ENCODE measurements around the gene CDC25B.

CDC25B gene

DNA sequence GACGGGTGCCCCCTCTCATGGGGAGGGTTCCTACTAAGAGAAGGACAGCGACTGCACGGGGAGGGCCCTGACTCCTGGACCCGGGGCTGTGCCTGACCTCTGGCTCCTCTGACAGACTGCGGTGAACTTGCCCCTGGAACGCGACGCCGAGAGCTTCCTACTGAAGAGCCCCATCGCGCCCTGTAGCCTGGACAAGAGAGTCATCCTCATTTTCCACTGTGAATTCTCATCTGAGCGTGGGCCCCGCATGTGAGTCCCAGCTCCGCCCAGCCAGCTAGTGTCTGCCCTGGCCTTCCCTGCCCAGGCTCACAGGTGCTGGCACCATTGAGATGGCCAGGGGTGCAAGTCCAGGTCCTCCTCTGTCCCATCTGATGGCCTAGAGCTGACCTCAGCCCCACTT is 7.2 kb downstream of the CDC25B start:
- DNase-seq (ENCODE audit: low read depth, low spot score), result no peak

- DNase-seq (ENCODE audit: low read depth, low spot score), result no peak
Measured at GRCh38 chr20:3803854-3804253, 7.7 kb downstream of the CDC25B start.

DNA sequence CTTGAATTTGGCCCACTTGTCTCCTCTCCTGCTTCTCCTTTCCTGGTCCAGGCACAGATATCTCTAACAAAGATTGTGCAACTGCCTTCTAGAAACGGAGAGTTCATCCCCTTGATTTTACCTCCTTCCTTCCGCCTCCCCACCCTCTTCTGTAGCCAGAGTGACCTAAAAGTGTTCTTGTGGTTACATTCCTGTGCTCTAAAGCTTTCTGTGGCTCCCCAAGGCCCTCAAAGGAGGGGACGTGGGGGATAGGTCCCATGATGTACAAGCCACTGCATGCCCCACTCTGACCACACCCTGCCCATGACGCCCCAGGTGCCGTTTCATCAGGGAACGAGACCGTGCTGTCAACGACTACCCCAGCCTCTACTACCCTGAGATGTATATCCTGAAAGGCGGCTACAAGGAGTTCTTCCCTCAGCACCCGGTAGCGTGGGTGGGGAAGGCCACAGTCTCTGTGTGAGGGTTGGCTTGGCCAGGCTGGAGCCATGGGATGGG is 8.2 kb downstream of the CDC25B start:
- no peak for DNase-seq (ENCODE audit: low read depth, low spot score)

DNA sequence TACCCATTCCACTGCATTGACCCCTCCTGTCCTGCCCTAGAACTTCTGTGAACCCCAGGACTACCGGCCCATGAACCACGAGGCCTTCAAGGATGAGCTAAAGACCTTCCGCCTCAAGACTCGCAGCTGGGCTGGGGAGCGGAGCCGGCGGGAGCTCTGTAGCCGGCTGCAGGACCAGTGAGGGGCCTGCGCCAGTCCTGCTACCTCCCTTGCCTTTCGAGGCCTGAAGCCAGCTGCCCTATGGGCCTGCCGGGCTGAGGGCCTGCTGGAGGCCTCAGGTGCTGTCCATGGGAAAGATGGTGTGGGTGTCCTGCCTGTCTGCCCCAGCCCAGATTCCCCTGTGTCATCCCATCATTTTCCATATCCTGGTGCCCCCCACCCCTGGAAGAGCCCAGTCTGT is 8.7 kb downstream of the CDC25B start:
- no peak for DNase-seq (ENCODE audit: low read depth, low spot score)

DNA sequence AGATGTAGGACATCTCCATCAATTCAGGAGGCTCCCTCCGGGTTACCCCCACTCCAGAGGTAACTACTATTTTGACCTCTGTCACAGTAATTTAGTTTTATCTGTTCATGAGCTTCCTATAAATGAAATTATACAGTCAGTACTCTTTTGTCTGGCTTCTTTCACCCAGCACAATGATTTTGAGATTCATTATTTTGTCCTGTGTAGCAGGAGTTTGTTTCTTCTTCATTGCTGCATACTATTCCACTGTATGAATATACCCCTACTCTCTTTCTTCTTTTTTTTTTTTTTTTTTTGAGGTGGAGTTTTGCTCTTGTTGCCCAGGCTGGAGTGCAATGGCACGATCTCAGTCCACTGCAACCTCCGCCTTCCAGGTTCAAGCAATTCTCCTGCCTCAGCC is 12.4 kb downstream of the CDC25B start:
- DNase-seq (ENCODE audit: low read depth, low spot score), result no peak

- no peak for DNase-seq (ENCODE audit: low read depth, low spot score)
Measured at GRCh38 chr20:3811467-3812258, 15.6 kb downstream of the CDC25B start.

DNA sequence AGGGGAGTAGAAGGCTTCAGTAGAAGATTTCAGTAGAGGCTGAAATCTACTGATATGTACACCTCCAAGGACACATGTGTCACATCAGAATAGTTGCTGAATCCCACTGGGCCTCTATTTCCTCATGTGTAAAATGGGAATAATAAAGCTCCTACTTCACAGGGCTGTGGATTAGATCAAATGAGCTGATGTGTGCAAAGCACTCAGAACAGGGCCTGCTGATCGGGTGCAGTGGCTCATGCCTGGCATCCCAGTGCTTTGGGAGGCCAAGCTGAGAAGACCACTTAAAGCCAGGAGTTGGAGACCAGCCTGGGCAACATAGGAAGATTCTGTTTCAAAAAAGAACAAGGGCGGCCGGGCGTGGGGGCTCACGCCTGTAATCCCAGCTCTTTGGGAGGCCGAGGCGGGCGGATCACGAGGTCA is 16.2 kb downstream of the CDC25B start:
- DNase-seq (ENCODE audit: low read depth, low spot score), result no peak

GRCh38 chr20:3812975-3813847 is 17.1 kb downstream of the CDC25B start:
- DNase-seq (ENCODE audit: low read depth, low spot score), result no peak

DNA sequence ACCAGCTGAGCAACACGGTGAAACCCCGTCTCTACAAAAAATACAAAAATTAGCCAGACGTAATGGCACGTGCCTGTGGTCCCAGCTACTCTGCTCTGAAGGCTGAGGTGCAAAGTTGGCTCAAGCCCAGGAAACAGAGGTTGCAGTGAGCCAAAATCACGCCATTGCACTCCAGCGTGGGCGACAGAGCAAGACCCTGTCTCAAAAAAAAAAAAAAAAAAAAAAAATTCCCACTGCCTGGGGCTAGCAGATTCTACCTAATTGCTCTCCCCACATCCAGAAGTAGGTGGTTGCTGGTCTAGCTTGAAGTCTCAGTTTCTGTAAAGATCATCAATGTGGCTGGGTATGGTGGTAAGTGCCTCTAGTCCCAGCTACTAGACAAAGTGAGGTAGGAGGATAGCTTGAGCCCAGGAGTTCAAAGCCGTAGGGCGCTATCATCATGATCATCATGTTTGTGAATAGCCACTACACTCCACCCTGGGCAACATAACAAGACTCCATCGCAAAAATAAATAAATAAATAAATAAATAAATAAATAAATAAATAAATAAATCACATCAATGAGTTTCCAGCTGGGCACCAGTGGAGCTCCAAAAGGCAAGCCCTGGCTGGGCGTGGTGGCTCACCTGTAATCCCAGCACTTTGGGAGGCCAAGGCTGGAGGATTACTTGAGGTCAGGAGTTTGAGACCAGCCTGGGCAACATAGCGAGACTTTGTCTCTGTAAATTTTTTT is 17.9 kb downstream of the CDC25B start:
- no peak for DNase-seq (ENCODE audit: low read depth, low spot score)

DNA sequence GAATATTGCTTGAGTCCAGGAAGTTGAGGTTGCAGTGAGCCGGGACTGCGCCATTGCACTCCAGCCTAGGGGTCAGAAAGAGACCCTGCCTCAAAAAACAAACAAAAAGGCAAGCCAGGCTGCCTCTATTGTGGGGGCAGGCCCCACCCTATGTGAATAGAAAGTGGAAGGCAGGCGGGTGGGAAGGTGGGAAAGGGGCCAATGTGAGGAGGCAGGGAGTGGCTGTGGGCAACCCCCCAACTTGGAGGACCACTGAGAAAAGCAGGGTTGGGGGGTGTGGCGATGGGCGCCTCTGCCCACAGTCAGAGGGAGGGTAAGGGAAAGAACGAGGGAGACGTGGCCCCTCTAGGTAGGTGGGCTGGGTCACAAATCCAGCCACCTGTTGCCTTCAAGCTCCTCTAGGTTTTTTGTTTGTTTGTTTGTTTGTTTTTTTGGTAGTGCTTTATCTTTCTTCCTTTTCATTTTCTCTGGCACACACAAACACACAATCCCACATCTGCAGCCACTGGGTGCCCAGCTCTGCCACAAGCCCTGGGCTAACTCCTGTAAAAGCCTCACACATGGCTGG is 18.9 kb downstream of the CDC25B start:
- DNase-seq (ENCODE audit: low read depth, low spot score), result no peak

DNA sequence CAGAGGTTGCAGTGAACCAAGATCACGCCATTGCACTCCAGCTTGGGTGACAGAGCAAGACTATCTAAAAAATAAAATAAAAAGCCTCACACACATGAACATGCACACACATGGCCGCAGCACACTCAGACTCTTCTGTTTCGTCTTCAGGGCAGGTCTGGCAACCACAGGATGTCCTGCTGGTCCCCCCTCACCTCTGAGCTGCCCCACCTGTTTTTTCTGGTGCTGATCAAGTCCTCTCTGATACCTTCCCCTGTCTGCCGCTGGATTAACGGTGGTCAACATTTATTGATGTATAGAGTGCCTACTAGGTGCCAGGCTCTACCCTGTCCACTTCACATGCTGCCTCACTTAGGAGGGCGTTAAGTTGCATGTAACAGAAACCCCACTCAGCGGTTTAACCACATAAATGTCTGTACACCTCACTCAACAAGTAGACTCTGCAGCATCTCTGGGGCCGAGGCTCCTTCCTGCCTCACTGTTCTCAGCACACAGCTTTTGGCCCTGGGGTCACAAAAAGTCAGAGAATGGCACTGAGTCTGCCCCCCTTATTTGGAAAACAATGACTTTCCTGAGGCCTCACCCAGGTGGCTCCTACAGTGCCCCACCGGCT is 19.7 kb downstream of the CDC25B start:
- no peak for DNase-seq (ENCODE audit: low read depth, low spot score)

DNA sequence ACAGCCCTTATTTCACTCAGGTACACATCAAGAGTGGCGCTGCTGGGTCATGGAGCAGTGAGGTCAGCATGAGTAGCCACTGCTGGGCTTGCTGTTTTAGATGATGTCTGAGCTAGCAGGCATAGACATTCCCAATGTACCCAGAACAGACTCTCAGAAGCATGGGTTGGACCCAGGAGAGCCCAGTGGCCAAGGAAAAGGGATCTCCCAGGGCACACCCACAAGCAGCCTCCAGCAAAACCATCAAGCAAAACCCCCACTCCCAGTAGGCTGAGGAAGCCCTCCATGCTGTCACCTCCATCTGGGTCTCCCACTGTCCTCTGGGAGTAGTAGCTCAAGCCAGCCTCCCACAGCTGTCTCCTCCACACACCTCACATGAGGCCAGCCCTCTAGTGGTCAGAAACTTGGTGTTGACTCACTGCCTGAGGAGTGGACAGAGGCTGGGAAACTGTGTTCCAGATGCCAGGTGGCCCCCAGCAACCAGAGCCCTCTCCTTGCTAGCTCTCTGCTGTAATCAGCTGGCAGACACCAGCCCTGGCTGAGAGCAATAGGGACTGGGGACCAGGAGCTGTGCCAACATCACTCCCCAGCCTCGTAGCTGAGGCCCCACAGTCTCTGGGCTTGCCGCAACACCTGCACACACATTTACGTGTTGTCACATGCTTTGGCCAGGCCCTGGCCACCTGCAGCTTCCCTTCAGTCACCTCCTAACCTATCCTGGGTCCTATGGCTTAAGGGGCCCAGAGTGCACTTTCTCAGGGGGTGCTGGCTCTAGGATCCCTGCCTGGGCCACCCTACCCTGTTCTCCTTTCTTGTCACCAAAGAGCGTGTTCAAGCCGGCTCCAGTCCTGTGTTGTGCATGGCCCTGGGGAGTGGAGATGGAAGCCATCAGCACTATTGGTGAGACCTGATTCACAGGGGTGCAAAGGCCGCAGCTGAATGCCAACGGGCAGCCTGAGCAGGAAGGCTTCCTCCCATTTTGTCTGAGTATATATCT is 22.3 kb downstream of the CDC25B start:
- peak; percentile 60 for DNase-seq (ENCODE audit: low read depth, low spot score)

DNA sequence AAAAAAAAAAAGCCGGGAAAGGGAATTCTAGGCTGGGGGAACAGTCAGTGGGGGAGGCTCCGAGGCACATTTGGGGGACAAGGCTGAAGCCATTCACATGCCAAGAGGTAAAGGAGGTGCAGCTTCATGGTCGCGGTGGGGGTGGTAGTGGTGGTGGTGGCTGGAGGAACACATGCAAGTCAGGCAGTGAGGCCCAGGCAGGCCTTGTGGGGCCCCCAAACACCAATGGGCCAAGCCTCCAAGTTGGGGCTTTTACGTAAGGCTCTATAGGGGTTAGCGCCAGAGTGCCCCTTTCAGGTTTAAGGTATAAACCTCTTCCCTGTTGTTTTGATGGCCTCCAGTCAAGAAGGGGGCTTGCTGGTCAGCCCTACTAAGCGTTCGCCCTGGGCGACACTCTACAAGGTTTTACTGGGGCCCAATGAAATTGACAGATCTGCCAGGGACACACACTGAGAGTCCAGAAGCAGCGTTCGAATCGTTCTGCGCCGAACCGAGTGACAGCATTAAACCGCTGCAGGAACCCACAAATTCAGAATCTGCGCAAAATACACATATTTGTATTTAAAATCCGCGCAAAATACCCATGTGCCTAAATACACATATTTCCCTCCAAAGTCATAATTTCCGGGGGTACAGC is 23.4 kb downstream of the CDC25B start:
- no peak for DNase-seq (ENCODE audit: low read depth, low spot score)

DNA sequence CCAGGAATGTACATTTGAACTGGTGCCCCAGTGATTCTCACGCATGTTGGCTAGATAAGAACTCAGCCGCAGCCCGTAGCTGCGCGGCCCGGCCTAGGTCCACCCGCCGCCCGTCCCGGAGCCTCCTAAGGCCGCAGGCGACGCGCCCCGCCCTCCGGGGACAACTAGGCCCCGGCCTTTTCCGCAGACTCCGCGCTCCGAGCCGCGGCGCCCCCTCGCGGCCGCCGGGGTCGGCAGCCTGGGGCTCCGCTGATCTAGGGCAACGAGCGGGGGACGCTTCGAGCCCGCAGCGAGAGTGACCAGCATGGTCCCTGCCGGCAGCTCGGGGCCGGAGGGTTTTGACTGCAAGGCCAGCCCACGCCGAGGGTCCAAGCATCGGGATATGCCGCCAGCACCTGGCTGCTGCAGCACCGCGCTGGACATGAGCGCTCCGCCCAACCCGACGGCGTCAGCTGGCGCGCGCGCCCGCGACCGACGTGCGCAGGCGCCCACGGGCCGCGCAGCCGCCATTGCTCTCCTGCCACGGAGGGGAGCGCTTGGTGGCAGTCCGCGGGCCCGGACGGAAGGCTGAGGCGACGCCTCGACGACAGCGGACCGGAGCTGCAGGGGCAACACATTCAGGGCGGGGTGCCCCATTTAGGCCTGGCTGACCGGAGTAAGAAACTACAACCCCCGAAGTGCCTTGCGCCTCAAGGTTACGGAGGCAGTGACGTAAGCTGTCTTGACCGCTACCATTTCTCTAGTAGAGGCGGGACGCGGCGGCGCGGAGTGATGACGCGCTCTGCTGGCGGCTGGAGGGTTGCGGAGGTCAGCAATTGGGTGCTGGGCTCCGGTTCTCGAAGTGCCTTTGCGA is 24.2 kb downstream of the CDC25B start, which contains the start of gene AP5S1:
AP5S1 (plus strand) TSS at position 500 of the 853 bp plus-strand sequence. CDS start 1,571 bp downstream, outside the sequence.
- DNase-seq (ENCODE audit: low read depth, low spot score), result peak; percentile 92

DNA sequence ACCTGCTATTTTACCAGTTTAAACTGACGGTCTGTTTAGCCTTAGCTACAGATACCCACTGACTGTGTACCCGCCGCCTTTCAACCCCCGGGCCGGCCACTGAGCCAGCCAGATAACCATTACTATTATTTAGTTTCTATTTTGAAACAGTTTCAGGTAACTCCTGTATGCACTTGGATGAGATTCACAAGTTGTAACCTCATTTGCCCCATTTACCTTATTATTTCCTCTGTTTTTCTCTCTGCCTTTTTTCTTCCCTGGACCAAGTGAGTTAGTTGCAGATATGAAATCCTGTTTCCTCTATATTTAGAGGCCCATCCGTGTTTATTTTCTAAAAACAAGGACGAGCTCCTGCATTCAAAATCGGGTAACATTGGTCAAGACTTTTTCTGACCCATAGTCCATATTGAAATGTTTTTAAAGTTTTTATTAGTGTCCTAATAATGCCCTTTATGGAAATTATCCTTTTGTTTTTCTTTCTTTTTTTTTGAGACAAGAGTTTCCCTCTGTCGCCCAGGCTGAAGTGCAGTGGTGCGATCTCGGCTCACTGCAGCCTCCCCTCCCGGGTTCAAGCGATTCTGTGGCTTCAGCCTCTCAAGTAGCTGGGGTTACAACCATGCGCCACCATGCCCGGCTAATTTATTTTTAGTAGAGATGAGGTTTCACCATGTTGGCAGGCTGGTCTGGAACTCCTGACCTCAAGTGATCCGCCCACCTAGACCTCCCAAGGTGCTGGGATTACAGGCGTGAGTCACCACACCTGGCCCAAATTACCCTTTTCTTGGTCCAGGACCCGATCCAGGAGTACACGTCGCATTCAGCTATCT is 25.0 kb downstream of the CDC25B start:
- no peak for DNase-seq (ENCODE audit: low read depth, low spot score)

DNA sequence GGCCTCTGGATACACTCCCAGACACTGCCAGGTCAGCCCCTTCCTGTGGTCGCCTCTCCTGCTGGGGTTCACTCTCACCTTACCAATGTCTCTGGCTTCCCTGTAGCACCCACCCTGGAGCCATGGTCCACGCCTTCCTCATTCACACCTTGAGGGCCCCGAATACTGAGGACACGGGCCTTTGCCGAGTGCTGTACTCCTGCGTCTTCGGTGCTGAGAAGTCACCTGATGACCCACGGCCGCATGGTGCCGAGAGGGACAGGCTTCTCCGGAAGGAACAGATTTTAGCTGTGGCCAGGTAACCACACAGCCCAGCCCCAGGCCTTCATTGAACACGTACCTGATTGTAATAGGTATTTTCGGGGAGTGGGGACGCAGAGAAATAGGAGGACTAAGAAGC is 25.9 kb downstream of the CDC25B start:
- no peak for DNase-seq (ENCODE audit: low read depth, low spot score)

- no peak for DNase-seq (ENCODE audit: low read depth, low spot score)
Measured at GRCh38 chr20:3823881-3824280, 27.8 kb downstream of the CDC25B start.
